B cell (primary cell): ENCODE measurements around the gene ABCD3.

ENCODE experiments used
- EZH2 ChIP-seq: IDR thresholded peaks from 2 replicates; pipeline ENCODE4 v1.6.1; 2012; ENCODE audit warnings: borderline replicate concordance, low read depth, mild to moderate bottlenecking, moderate library complexity, low read length; ENCODE audit not compliant: insufficient read depth, poor library complexity, severe bottlenecking
- TF ChIP-seq, protein P1 (sequence below): fragments of 200-600 bp; IDR thresholded peaks from one replicate; pipeline ENCODE4 v1.8.0; 2022; ENCODE audit warnings: antibody characterized with exemption, mild to moderate bottlenecking

DNA sequence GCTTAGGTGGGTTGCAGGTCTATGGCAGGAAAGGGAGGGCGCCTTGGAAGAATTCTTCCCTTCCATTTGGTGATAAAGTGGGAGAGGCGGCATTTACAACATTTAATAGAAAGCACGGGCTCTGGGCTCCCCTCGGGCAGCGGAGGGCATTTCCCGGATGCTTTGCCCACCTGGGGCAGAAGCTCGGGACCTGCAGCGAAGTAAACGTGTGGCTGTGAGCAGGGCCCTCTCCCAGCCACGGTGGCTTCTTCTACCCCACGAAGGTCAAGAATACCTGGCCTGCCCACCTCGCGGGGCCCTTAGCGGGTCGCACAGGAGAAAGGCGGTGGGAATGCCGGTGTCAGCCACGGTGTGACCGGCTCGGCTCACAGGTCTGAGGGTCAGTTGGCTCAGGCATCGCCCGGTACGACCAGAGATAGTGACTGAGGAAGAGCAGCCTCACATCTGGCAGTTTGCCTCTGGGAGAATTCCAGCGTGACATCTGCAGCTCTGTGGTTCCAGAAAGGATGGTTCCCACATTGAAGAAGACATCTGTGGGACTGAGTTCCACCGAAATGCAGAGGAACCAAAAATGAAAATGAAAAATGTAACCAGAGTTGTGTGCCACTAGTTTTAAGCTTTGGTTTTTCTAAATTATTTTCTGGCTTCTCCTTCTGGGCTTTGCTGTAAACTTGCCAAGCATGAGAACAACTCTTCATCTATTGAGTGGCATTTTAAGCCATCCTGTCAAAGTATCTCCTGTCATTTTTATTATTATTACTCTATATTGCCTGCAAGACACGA, 124.1 kb downstream of the ABCD3 start:
- TF ChIP-seq, protein P1, sequence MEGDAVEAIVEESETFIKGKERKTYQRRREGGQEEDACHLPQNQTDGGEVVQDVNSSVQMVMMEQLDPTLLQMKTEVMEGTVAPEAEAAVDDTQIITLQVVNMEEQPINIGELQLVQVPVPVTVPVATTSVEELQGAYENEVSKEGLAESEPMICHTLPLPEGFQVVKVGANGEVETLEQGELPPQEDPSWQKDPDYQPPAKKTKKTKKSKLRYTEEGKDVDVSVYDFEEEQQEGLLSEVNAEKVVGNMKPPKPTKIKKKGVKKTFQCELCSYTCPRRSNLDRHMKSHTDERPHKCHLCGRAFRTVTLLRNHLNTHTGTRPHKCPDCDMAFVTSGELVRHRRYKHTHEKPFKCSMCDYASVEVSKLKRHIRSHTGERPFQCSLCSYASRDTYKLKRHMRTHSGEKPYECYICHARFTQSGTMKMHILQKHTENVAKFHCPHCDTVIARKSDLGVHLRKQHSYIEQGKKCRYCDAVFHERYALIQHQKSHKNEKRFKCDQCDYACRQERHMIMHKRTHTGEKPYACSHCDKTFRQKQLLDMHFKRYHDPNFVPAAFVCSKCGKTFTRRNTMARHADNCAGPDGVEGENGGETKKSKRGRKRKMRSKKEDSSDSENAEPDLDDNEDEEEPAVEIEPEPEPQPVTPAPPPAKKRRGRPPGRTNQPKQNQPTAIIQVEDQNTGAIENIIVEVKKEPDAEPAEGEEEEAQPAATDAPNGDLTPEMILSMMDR, result no peak
- no peak for TF ChIP-seq EZH2
